Stimulated activated CD8-positive, alpha-beta memory T cell treated with anti-CD3 and anti-CD28 coated beads, Interleukin-12 subunit alpha, Interleukin-12 subunit beta, amount 100 ng/mL, for 4 hours (primary cell): Measurements from ENCODE around the gene DBR1.

Experiments used
- DNase-seq: peaks from one replicate; pipeline ENCODE4 v3.0.0-alpha.2; 2020; ENCODE audit warnings: low read depth

Gene DBR1

GRCh38 chr3:138119423-138119766 is 55.3 kb downstream of the DBR1 start:
- DNase-seq, result no peak

- no peak for DNase-seq
Observed at GRCh38 chr3:138118612-138119422, 55.9 kb downstream of the DBR1 start.

GRCh38 chr3:138114988-138115971 is 59.4 kb downstream of the DBR1 start, which contains the start of gene DZIP1L:
DZIP1L (minus strand) TSS chr3:138115608; CDS start chr3:138103971, 11,637 bp downstream.
- no peak for DNase-seq

DNA sequence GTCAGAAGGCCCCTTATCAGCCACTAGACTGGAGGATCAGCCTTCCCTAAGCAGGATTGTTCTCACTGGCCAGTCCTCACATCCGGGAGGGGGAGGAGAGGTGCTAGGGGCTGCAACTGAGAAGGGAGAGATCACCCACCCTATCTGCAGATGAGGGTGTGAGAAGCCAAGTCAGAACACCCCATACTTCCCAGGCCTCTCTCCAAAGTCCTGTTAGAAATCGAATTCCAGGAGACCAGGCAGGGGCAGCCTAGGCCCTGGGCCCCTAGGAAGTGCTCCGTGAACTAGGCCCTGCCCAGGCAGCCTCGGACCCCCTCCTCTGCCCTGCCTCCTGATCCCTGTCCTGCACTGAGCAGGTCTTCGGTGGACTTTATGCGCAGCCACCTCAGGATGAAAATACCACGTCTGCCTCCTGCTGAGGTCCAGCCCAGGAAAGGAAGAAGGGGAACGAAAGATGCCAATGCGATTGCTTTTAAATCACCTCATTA is 60.2 kb downstream of the DBR1 start:
- DNase-seq, result no peak

- DNase-seq, result no peak
Observed at GRCh38 chr3:138113326-138113725, 61.4 kb downstream of the DBR1 start.

- DNase-seq, result no peak
Observed at GRCh38 chr3:138112362-138112761, 62.4 kb downstream of the DBR1 start.
